ENCODE measurements around the gene SPIRE2. TPM values are rescaled to one million over a fixed set of nuclear protein-coding genes. Genes with fewer than 3 reads are reported as not detected.

SPIRE2 gene
- total and polyA plus RNA-seq, 9 donors, result 0.95 to 28.7 (median 2.9) TPM

GRCh38 chr16:89881368-89881730, 53.1 kb downstream of the SPIRE2 start:
- intact Hi-C loops (cut with DNase I), result no loop called here
- no peak overlapping the region for H3K4me3 ChIP-seq
- H3K36me3 ChIP-seq, result no peaks in the 10 kb centered on the region
- no peaks in the 10 kb centered on the region for H3K9me3 ChIP-seq
- no peaks in the 10 kb centered on the region for H3K27me3 ChIP-seq
- H3K4me1 ChIP-seq (ENCODE audit: insufficient read depth), result no peaks in the 10 kb centered on the region
- no peak overlapping the region for H3K27ac ChIP-seq
- WGBS, 3 donors, result 80 to 91% (median 86%) methylated on average over 6 of the region's 6 CpGs
- no peak for TF ChIP-seq CTCF (IDR thresholded peaks at IDR 0.05)
- no peak for TF ChIP-seq POLR2A (IDR thresholded peaks at IDR 0.05)
- TF ChIP-seq EP300 (IDR thresholded peaks at IDR 0.05), result no peak
- DNase-seq, result no peak

- Histone ChIP-seq H3K36me3 (no peaks in the 10 kb centered on the region), H3K9me3 (no peaks in the 10 kb centered on the region), H3K27me3 (no peaks in the 10 kb centered on the region), H3K4me1 (ENCODE audit: insufficient read depth) (no peaks in the 10 kb centered on the region), H3K27ac (no peak overlapping the region), H3K4me3 (no peak overlapping the region)
- intact Hi-C loops (cut with DNase I), result no loop called here
- DNase-seq, result no peak
- TF ChIP-seq EP300 (IDR thresholded peaks at IDR 0.05) (no peak), CTCF (IDR thresholded peaks at IDR 0.05) (no peak), POLR2A (IDR thresholded peaks at IDR 0.05) (no peak)
- 88 to 89% (median 88%) methylated on average over 28 of the region's 28 CpGs for WGBS, 3 donors
These were observed 55.2 kb downstream of the SPIRE2 start for GRCh38 chr16:89883346-89884040.

GRCh38 chr16:89884041-89884421, 55.8 kb downstream of the SPIRE2 start:
- 91 to 94% (median 93%) methylated on average over 8 of the region's 8 CpGs for WGBS, 3 donors
- no peak overlapping the region for H3K4me3 ChIP-seq
- H3K9me3 ChIP-seq, result no peaks in the 10 kb centered on the region
- no peak for TF ChIP-seq EP300 (IDR thresholded peaks at IDR 0.05)
- no peak for TF ChIP-seq POLR2A (IDR thresholded peaks at IDR 0.05)
- TF ChIP-seq CTCF (IDR thresholded peaks at IDR 0.05), result no peak
- intact Hi-C loops (cut with DNase I), result no loop called here
- H3K27ac ChIP-seq, result no peak overlapping the region
- H3K4me1 ChIP-seq (ENCODE audit: insufficient read depth), result no peaks in the 10 kb centered on the region
- no peaks in the 10 kb centered on the region for H3K27me3 ChIP-seq
- DNase-seq, result no peak
- no peaks in the 10 kb centered on the region for H3K36me3 ChIP-seq

GRCh38 chr16:89887243-89887642, 59.0 kb downstream of the SPIRE2 start:
- no peaks in the 10 kb centered on the region for H3K27me3 ChIP-seq
- no peak for TF ChIP-seq POLR2A (IDR thresholded peaks at IDR 0.05)
- no peak for TF ChIP-seq CTCF (IDR thresholded peaks at IDR 0.05)
- no peak for TF ChIP-seq EP300 (IDR thresholded peaks at IDR 0.05)
- no peak overlapping the region for H3K27ac ChIP-seq
- intact Hi-C loops (cut with DNase I), result no loop called here
- H3K4me3 ChIP-seq, result no peak overlapping the region
- no peaks in the 10 kb centered on the region for H3K4me1 ChIP-seq (ENCODE audit: insufficient read depth)
- WGBS, 3 donors, result 93 to 95% (median 95%) methylated on average over 14 of the region's 14 CpGs
- no peak for DNase-seq
- H3K36me3 ChIP-seq, result no peaks in the 10 kb centered on the region
- H3K9me3 ChIP-seq, result no peaks in the 10 kb centered on the region
